GM12873 (cell line): ENCODE measurements around the gene FAM110A.

Source experiments
- CTCF ChIP-seq: IDR thresholded peaks from 2 replicates; pipeline ENCODE4 v1.5.1; 2012; ENCODE audit warnings: low read depth, mild to moderate bottlenecking, moderate library complexity, low read length, control low read depth; ENCODE audit not compliant: insufficient read depth; ENCODE audit errors: missing control alignments

FAM110A gene

GRCh38 chr20:841568-842546 is 8.3 kb downstream of the FAM110A start:
- TF ChIP-seq CTCF: no peak

GRCh38 chr20:842547-842940 is 9.0 kb downstream of the FAM110A start:
- TF ChIP-seq CTCF: no peak

- no peak for TF ChIP-seq CTCF
Observed at GRCh38 chr20:843912-844311, 10.4 kb downstream of the FAM110A start.

- TF ChIP-seq CTCF: no peak
Observed at GRCh38 chr20:844473-845225, 11.1 kb downstream of the FAM110A start.

- TF ChIP-seq CTCF: no peak
Observed at GRCh38 chr20:845226-845868, 11.8 kb downstream of the FAM110A start.

GRCh38 chr20:845941-846893 is 12.7 kb downstream of the FAM110A start:
- no peak for TF ChIP-seq CTCF
